H9 (cell line): ENCODE data around the gene GOLGA8R. TPM values are rescaled to one million over a fixed set of nuclear protein-coding genes. Genes with fewer than 3 reads are reported as not detected.
"Not testable (repeated sequence)": the region's sequence is repeated elsewhere in the genome, so short reads cannot be mapped to it uniquely, and the experiment has no call there.

ENCODE experiments used
- DNase-seq: peaks from one replicate; pipeline ENCODE4 v3.0.0-alpha.2; 2017
- H2AFZ ChIP-seq: one replicate; pipeline ENCODE4 v1.6.1; 2013; ENCODE audit warnings: mild to moderate bottlenecking, low read length, control low read depth, moderate library complexity
- H2AK5ac ChIP-seq: 2 replicates; pipeline ENCODE4 v1.6.1; 2013; ENCODE audit warnings: low read length, control low read depth, mixed read lengths; ENCODE audit not compliant: insufficient read length
- H2BK120ac ChIP-seq: one replicate; pipeline ENCODE4 v1.6.1; 2013; ENCODE audit warnings: low read depth, mild to moderate bottlenecking, low read length, control low read depth, inconsistent platforms; ENCODE audit not compliant: poor library complexity, severe bottlenecking
- H2BK12ac ChIP-seq: 2 replicates; pipeline ENCODE4 v1.6.1; 2013; ENCODE audit warnings: low read length, control low read depth, mixed read lengths, low read depth; ENCODE audit not compliant: insufficient read length
- H2BK15ac ChIP-seq: 2 replicates; pipeline ENCODE4 v1.6.1; 2013; ENCODE audit warnings: low read depth, low read length, control low read depth
- H2BK20ac ChIP-seq: one replicate; pipeline ENCODE4 v1.6.1; 2013; ENCODE audit warnings: low read depth, mild to moderate bottlenecking, low read length, control low read depth, inconsistent platforms; ENCODE audit not compliant: poor library complexity, severe bottlenecking
- H2BK5ac ChIP-seq: 2 replicates; pipeline ENCODE4 v1.6.1; 2013; ENCODE audit warnings: low read length, control low read depth, mixed read lengths; ENCODE audit not compliant: insufficient read length
- H3K14ac ChIP-seq: 2 replicates; pipeline ENCODE4 v1.6.1; 2013; ENCODE audit warnings: low read length, control low read depth; ENCODE audit not compliant: insufficient read depth
- H3K18ac ChIP-seq: 2 replicates; pipeline ENCODE4 v1.6.1; 2013; ENCODE audit warnings: low read depth, mild to moderate bottlenecking, mixed read lengths, low read length, control low read depth; ENCODE audit not compliant: insufficient read length
- H3K23ac ChIP-seq: 2 replicates; pipeline ENCODE4 v1.6.1; 2013; ENCODE audit warnings: low read length, control low read depth, mixed read lengths, low read depth; ENCODE audit not compliant: insufficient read length
- H3K23me2 ChIP-seq: 2 replicates; pipeline ENCODE4 v1.6.1; 2013; ENCODE audit warnings: low read depth, mild to moderate bottlenecking, mixed read lengths, low read length, control low read depth; ENCODE audit not compliant: insufficient read length, poor library complexity, severe bottlenecking
- H3K27ac ChIP-seq: 2 replicates; pipeline ENCODE4 v1.5.1; 2013; ENCODE audit warnings: low read length, control low read depth, mixed read lengths, low read depth; ENCODE audit not compliant: insufficient read length
- H3K27me3 ChIP-seq: 2 replicates; pipeline ENCODE4 v1.6.1; 2013; ENCODE audit warnings: low read length, control low read depth, inconsistent platforms; ENCODE audit not compliant: insufficient read depth
- H3K4ac ChIP-seq: 2 replicates; pipeline ENCODE4 v1.6.1; 2013; ENCODE audit warnings: low read depth, mild to moderate bottlenecking, control low read depth, inconsistent platforms, low read length, moderate library complexity
- H3K4me1 ChIP-seq: 2 replicates; pipeline ENCODE4 v1.6.1; 2013; ENCODE audit warnings: low read length, control low read depth, inconsistent platforms; ENCODE audit not compliant: insufficient read depth
- H3K4me2 ChIP-seq: 2 replicates; pipeline ENCODE4 v1.6.1; 2013; ENCODE audit warnings: low read length, control low read depth, mixed read lengths; ENCODE audit not compliant: insufficient read length, insufficient read depth
- H3K56ac ChIP-seq: 2 replicates; pipeline ENCODE4 v1.6.1; 2013; ENCODE audit warnings: low read depth, mild to moderate bottlenecking, mixed read lengths, low read length, control low read depth; ENCODE audit not compliant: insufficient read length
- H3K79me1 ChIP-seq: 2 replicates; pipeline ENCODE4 v1.6.1; 2013; ENCODE audit warnings: low read depth, mild to moderate bottlenecking, moderate library complexity, low read length, control low read depth, inconsistent platforms; ENCODE audit not compliant: insufficient read depth, poor library complexity, severe bottlenecking
- H3K79me2 ChIP-seq: 2 replicates; pipeline ENCODE4 v1.6.1; 2013; ENCODE audit warnings: low read length, control low read depth, inconsistent platforms; ENCODE audit not compliant: insufficient read depth
- H3K9ac ChIP-seq: 2 replicates; pipeline ENCODE4 v1.6.1; 2013; ENCODE audit warnings: low read length, control low read depth, mixed read lengths; ENCODE audit not compliant: insufficient read length; ENCODE audit errors: extremely low read depth
- H3K9me3 ChIP-seq: one replicate; pipeline ENCODE4 v1.6.1; 2013; ENCODE audit warnings: low read depth, low read length, inconsistent platforms; ENCODE audit not compliant: control insufficient read depth
- H3T11ph ChIP-seq: one replicate; pipeline ENCODE4 v1.6.1; 2013; ENCODE audit warnings: mild to moderate bottlenecking, low read length, control low read depth, inconsistent platforms
- H4K20me1 ChIP-seq: one replicate; pipeline ENCODE4 v1.6.1; 2013; ENCODE audit not compliant: control insufficient read depth, insufficient read length, insufficient read depth
- H4K5ac ChIP-seq: 2 replicates; pipeline ENCODE4 v1.6.1; 2013; ENCODE audit warnings: low read depth, mild to moderate bottlenecking, mixed read lengths, low read length, control low read depth; ENCODE audit not compliant: insufficient read length
- H4K8ac ChIP-seq: replicated peaks from 2 replicates; pipeline ENCODE4 v1.6.1; 2013; ENCODE audit warnings: low read length, control low read depth, mixed read lengths, low read depth; ENCODE audit not compliant: insufficient read length
- H4K91ac ChIP-seq: 2 replicates; pipeline ENCODE4 v1.6.1; 2013; ENCODE audit warnings: low read depth, mild to moderate bottlenecking, moderate library complexity, mixed read lengths, low read length, control low read depth; ENCODE audit not compliant: insufficient read length
- H3K27ac Mint-ChIP-seq, 3 experiments: 2 replicates in 2 of 3; 3 replicates in 1 of 3; pipeline ENCODE4 v1.8.0; 2020 to 2021; ENCODE audit warnings: mixed read lengths in 3 of 3, mild to moderate bottlenecking in 1 of 3, moderate library complexity in 1 of 3
- H3K27me3 Mint-ChIP-seq: 2 replicates; pipeline ENCODE4 v1.8.0; 2021; ENCODE audit warnings: low read depth, mild to moderate bottlenecking, moderate library complexity, mixed read lengths
- H3K36me3 Mint-ChIP-seq, 3 experiments: 2 replicates in 2 of 3; 3 replicates in 1 of 3; pipeline ENCODE4 v1.8.0; 2020 to 2021; ENCODE audit warnings: low read depth in 3 of 3, mixed read lengths in 3 of 3; ENCODE audit not compliant: insufficient read depth in 1 of 3
- H3K4me1 Mint-ChIP-seq, 2 experiments: 2 replicates each; pipeline ENCODE4 v1.8.0; 2020; ENCODE audit warnings: mixed read lengths in 2 of 2
- H3K4me3 Mint-ChIP-seq, 2 experiments: 2 replicates in 1 of 2; 3 replicates in 1 of 2; pipeline ENCODE4 v1.8.0; 2020 to 2021; ENCODE audit warnings: mild to moderate bottlenecking in 2 of 2, mixed read lengths in 2 of 2, moderate library complexity in 1 of 2
- H3K9me3 Mint-ChIP-seq, 2 experiments: 2 replicates in 1 of 2; 3 replicates in 1 of 2; pipeline ENCODE4 v1.8.0; 2020; ENCODE audit warnings: mild to moderate bottlenecking in 2 of 2, mixed read lengths in 2 of 2, moderate library complexity in 1 of 2
- WGBS: extraction: QIAGEN DNeasy Blood & Tissue Kit; methylation state at CpG from one replicate; pipeline ENCODE4 v1.1.7; 2013; ENCODE audit warnings: missing lambda C conversion rate, low lambda C conversion rate, mixed read lengths; ENCODE audit not compliant: insufficient read length; ENCODE audit errors: extremely low coverage; 5-methylcytosine and 5-hydroxymethylcytosine counted together
- total RNA-seq: library from RNA; stranded (reverse); gene quantifications from 2 replicates; pipeline ENCODE4 v1.2.1, GENCODE V29; 2021

Gene GOLGA8R
- total RNA-seq, 1 experiment from 2014 or later = 0.26 TPM

DNA sequence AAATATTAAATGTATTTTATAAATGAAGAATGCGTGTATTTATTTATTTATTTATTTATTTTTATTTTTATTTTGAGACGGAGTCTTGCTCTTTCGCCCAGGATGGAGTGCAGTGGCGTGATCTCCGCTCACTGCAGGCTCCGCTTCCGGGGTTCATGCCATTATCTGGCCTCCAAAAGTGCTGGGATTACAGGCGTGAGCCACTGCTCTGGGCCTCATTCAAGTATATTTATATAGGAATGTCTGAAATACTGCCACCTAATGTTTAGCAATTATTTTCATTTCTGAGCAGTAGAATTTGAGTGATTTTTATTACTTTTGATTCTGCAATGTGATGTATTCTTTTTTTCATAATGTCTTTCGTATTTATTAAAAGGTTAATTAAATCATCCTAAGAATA is 48.1 kb upstream of the GOLGA8R start:
- not testable (repeated sequence) for H4K20me1 ChIP-seq, H3K27ac Mint-ChIP-seq, H4K8ac ChIP-seq, H2BK120ac ChIP-seq, H3K4me2 ChIP-seq, H3K9ac ChIP-seq, DNase-seq, H3K14ac ChIP-seq, H3K4me3 Mint-ChIP-seq, H2BK5ac ChIP-seq, H3K4me1 ChIP-seq, H3K56ac ChIP-seq, H2BK12ac ChIP-seq, H2BK15ac ChIP-seq, H3T11ph ChIP-seq, H3K23me2 ChIP-seq, H2AK5ac ChIP-seq, H3K23ac ChIP-seq, H3K27me3 Mint-ChIP-seq, H4K5ac ChIP-seq, H3K18ac ChIP-seq, H3K4me1 Mint-ChIP-seq, H3K27me3 ChIP-seq, H3K36me3 Mint-ChIP-seq, H3K79me2 ChIP-seq, H3K9me3 Mint-ChIP-seq, H3K79me1 ChIP-seq, H4K91ac ChIP-seq, H2BK20ac ChIP-seq, H3K9me3 ChIP-seq, H3K27ac ChIP-seq, H3K4ac ChIP-seq, H2AFZ ChIP-seq
- WGBS = no CpG with 5 or more reads among the region's 9 CpGs

DNA sequence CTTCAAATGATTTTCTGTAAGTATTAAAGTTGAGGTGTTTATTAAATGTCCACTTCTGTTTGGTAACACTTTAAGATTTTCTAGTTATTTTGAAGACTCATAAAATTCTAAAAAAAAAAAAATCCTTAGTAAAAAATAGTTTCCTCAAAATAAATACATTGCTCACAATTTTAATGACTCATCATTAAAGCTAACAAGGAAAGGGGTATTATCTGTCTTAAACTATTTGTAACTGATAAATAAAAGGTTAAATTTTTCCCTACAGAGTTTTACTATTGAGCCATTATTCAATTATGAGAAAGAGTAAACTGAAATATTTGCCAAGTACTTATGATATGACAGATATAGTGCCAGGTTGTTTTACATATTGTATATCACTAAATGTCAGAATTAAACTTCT is 38.6 kb upstream of the GOLGA8R start:
- H3K9ac ChIP-seq, H2BK20ac ChIP-seq, H3K9me3 Mint-ChIP-seq, H3K79me1 ChIP-seq, H3K27ac Mint-ChIP-seq, H2BK15ac ChIP-seq, H3K23ac ChIP-seq, H3K14ac ChIP-seq, H4K8ac ChIP-seq, H3K4me3 Mint-ChIP-seq, DNase-seq, H3K27me3 Mint-ChIP-seq, H2AFZ ChIP-seq, H2BK12ac ChIP-seq, H3K18ac ChIP-seq, H2BK5ac ChIP-seq, H4K91ac ChIP-seq, H3K9me3 ChIP-seq, H4K20me1 ChIP-seq, H3K79me2 ChIP-seq, H3K4me1 ChIP-seq, H3K27ac ChIP-seq, H2BK120ac ChIP-seq, H3T11ph ChIP-seq, H2AK5ac ChIP-seq, H3K4ac ChIP-seq, H3K23me2 ChIP-seq, H3K36me3 Mint-ChIP-seq, H3K56ac ChIP-seq, H3K27me3 ChIP-seq, H3K4me2 ChIP-seq, H3K4me1 Mint-ChIP-seq, H4K5ac ChIP-seq: not testable (repeated sequence)

DNA sequence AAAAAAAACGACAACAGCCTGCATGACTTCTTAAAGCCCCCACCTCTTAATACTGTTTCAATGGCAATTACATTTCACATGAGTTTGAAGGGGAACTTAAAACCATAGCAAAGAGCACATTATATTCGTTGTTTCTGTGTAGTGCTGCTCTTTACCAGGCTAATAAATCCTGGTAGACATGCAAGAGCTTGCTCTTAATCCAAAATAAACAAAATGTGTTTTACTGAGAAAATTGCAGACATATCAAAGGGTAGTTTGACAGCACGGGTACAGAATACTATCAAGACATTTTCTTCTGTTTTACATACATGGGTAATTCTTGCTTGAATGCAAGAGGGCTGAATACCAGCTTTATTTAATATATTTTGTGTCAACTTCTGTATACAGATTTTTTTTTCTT is 24.3 kb upstream of the GOLGA8R start:
- H3K27me3 Mint-ChIP-seq, H3K36me3 Mint-ChIP-seq, H2BK5ac ChIP-seq, H3K9me3 ChIP-seq, H3K79me2 ChIP-seq, H4K91ac ChIP-seq, H2BK12ac ChIP-seq, H3K18ac ChIP-seq, H3K23ac ChIP-seq, H3K4me2 ChIP-seq, H2BK120ac ChIP-seq, H3K9ac ChIP-seq, H4K5ac ChIP-seq, H3K14ac ChIP-seq, DNase-seq, H3K56ac ChIP-seq, H3K9me3 Mint-ChIP-seq, H2BK20ac ChIP-seq, H3K4me1 ChIP-seq, H3K27me3 ChIP-seq, H3K4me3 Mint-ChIP-seq, H3T11ph ChIP-seq, H2AK5ac ChIP-seq, H3K27ac ChIP-seq, H3K27ac Mint-ChIP-seq, H4K8ac ChIP-seq, H3K4me1 Mint-ChIP-seq, H3K23me2 ChIP-seq, H4K20me1 ChIP-seq, H3K4ac ChIP-seq, H3K79me1 ChIP-seq, H2AFZ ChIP-seq, H2BK15ac ChIP-seq: not testable (repeated sequence)
- WGBS = no CpG with 5 or more reads among the region's 3 CpGs
